C4-2B (cell line): ENCODE results near the gene PTPRN2.

ENCODE experiments used
- H3K27ac ChIP-seq: fragments of 450-650 bp; 2 replicates; pipeline ENCODE4 v1.5.1; 2017
- ZFX ChIP-seq: fragments of 450-650 bp; IDR thresholded peaks from 2 replicates; pipeline ENCODE4 v1.6.1; 2017
- TF ChIP-seq, protein P1 (sequence below): fragments of 450-650 bp; conservative IDR thresholded peaks from 2 replicates; pipeline ENCODE4 v1.5.1; 2017; ENCODE audit warnings: mild to moderate bottlenecking

Gene PTPRN2

GRCh38 chr7:157859915-157860314 lies 727.7 kb downstream of the PTPRN2 start:
- H3K27ac ChIP-seq, result no peak overlapping the region
- no peak for TF ChIP-seq ZFX
- TF ChIP-seq, protein P1, sequence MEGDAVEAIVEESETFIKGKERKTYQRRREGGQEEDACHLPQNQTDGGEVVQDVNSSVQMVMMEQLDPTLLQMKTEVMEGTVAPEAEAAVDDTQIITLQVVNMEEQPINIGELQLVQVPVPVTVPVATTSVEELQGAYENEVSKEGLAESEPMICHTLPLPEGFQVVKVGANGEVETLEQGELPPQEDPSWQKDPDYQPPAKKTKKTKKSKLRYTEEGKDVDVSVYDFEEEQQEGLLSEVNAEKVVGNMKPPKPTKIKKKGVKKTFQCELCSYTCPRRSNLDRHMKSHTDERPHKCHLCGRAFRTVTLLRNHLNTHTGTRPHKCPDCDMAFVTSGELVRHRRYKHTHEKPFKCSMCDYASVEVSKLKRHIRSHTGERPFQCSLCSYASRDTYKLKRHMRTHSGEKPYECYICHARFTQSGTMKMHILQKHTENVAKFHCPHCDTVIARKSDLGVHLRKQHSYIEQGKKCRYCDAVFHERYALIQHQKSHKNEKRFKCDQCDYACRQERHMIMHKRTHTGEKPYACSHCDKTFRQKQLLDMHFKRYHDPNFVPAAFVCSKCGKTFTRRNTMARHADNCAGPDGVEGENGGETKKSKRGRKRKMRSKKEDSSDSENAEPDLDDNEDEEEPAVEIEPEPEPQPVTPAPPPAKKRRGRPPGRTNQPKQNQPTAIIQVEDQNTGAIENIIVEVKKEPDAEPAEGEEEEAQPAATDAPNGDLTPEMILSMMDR, result no peak

DNA sequence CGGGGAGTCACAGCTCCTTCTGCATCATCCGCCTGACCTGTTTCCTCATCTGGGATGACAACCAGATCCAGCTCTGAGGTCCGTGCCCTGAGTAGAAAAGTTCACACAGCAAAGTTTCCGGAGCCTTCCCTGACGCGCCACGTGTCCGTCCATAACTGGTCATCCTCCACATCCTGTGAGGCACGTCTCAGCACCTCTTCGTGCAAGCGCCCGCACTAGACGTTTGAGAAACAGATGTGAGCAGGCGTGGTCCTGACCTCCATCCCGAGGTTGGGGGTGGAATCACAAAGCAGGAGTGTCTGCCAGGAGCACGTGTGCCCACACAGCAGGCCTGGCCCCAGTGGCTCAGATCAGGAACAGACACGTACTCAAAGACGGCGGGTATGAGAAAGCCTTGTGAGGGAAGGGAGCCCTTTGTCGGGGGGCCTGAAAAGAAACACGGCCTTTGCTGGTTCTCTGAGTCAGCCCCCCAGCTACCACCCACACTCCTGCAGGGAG lies 730.0 kb downstream of the PTPRN2 start:
- no peak overlapping the region for H3K27ac ChIP-seq
- TF ChIP-seq ZFX, result no peak
- TF ChIP-seq, protein P1, result no peak

DNA sequence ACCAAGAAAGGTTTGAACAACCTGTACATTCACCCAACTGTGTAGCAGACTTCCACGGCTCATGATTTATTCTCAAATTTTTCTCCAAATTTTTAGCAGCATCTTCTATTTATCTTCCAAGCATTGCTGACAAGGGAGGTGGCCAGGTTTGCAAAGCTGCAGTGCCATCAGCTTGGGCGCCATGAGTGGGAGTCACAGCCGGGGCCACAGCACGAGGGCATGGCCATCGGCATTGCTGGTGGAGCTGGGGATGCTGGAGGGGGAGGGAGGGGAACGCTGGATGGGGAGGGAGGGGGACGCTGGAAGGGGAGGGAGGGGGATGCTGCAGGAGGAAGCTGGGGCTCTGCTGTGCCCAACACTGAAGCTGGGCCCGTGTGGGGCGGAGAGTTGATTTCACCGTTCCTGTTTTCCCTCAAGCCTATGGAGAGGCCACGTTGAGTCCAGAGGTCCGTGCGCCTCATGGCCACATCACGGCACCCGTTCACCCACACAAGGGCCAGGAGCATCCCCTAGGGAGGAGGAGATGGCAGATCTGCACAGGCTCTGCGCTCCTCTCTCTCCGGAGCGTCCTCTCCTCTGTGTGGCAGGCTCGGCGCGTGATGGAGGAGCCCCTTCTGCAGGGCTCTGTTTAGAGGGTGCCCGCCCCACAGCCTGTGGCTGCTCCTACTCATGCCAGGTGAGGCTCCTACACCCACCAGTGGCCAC lies 730.6 kb downstream of the PTPRN2 start:
- no peak overlapping the region for H3K27ac ChIP-seq
- TF ChIP-seq ZFX, result no peak
- TF ChIP-seq, protein P1, result no peak

DNA sequence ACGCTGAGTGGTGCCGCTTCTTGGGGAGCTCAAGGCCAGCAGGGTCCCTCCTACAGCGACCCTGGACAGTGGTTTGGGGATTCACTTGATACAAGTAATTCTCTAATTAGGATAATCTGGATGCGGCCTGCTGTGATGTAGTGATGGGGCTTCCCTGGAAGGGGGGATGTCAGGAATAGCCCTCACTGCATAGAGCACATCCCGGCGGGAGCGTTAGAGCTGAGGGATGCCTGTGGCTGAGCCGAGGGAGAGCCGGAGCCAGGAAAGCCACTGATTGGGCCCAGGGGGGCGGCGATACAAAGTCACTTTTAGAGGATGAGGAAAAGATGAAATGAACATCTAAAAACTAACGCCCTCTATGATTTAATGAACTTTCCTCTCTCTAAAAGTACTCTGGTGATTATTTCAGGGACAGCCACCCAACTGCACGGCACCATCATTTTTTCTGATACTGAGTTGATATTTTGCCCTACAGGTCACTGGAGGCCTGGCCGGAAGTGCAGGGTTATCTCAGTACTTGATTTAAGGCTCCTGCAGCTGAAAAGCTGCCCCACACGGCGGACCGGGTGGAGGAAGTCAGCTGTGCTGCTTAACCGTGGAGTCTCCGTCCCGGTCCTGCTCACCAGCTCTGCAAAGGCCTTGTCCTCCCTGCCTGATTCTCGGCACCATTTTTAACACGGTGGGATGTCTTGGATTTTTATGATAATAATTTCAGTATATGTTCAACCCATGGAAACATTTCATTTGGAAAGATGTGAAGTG lies 732.0 kb downstream of the PTPRN2 start:
- TF ChIP-seq, protein P1, result no peak
- TF ChIP-seq ZFX, result no peak
- H3K27ac ChIP-seq, result no peak overlapping the region

DNA sequence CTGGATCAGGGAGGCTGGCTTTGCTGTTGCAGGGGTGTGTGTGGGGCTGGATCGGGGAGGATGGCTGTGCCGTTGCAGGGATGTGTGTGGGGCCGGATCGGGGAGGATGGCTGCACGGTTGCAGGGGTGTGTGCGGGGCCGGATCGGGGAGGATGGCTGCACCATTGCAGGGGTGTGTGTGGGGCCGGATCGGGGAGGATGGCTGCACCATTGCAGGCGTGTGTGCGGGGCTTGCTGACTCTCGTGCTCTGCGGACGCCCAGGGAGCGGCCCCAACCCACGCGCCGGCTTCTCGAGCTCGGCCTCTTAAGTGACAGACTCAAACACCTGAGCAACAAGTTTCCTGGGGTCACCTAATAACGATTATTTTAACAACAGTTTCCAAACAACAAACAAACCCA lies 732.6 kb downstream of the PTPRN2 start:
- no peak overlapping the region for H3K27ac ChIP-seq
- TF ChIP-seq ZFX, result no peak
- TF ChIP-seq, protein P1, result no peak

- no peak overlapping the region for H3K27ac ChIP-seq
- TF ChIP-seq, protein P1, result no peak
- TF ChIP-seq ZFX, result no peak
These were observed 733.3 kb downstream of the PTPRN2 start for GRCh38 chr7:157854066-157854891.

DNA sequence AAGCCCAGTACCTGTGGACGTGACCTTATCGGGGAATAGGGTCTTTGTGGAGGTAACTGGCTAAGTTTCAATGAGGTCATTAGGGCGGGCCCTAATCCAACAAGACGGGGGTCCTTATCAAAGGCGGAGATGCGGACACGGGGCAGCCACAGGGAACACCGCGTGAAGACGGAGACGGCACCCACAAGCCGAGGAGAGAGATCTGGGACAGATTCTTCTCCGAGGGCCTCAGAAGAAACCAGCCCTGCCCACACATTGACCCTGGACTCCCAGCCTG lies 733.9 kb downstream of the PTPRN2 start:
- no peak overlapping the region for H3K27ac ChIP-seq
- TF ChIP-seq, protein P1, result no peak
- no peak for TF ChIP-seq ZFX
